SK-N-SH (cell line): Measurements from ENCODE around the gene CCNI2. TPM values are rescaled to one million over a fixed set of nuclear protein-coding genes. Genes with fewer than 3 reads are reported as not detected.

Experiments
- CTCF ChIA-PET: fragments of 300-600, 350-600 bp; formaldehyde crosslinking; extraction: SDS; loops from one replicate; lab custom pipeline; 2021; lab: Yijun Ruan, JAX
- POLR2A ChIA-PET: fragments of 350-600 bp; sonication (Branson Sonifier 250); formaldehyde crosslinking; extraction: SDS; loops from one replicate; lab custom pipeline; 2020; ENCODE audit warnings: antibody characterized with exemption, inconsistent platforms; lab: Yijun Ruan, JAX
- DNase-seq: peaks from one replicate; pipeline ENCODE4 v3.0.0; 2012
- H2AFZ ChIP-seq: fragments of 200-600 bp; sonication (generic); 2 replicates; pipeline ENCODE4 v1.8.1; 2016; ENCODE audit warnings: antibody characterized with exemption, mild to moderate bottlenecking, low read depth
- H3F3A ChIP-seq: fragments of 200-600 bp; sonication (generic); replicated peaks from 2 replicates; pipeline ENCODE3; 2016; ENCODE audit warnings: antibody characterized with exemption, mild to moderate bottlenecking; ENCODE audit not compliant: insufficient read depth
- H3K27ac ChIP-seq, 2 experiments: fragments of 200-500 bp in 1 of 2; fragments of 200-600 bp in 1 of 2; sonication (Bioruptor generic) in 1 of 2; sonication (generic), shearing (Covaris generic) in 1 of 2; 2 replicates each; pipeline versions ENCODE4 v1.5.1 to v1.6.1; 2014 to 2016; ENCODE audit warnings: low read depth in 2 of 2, inconsistent platforms in 1 of 2, low read length in 1 of 2, mild to moderate bottlenecking in 1 of 2, mixed read lengths in 1 of 2
- H3K27me3 ChIP-seq: fragments of 200-600 bp; sonication (generic), shearing (Covaris generic); 2 replicates; pipeline ENCODE4 v1.6.1; 2016; ENCODE audit warnings: mixed run types; ENCODE audit not compliant: insufficient read depth
- H3K36me3 ChIP-seq, 2 experiments: fragments of 200-500 bp in 1 of 2; fragments of 200-600 bp in 1 of 2; sonication (Bioruptor generic) in 1 of 2; sonication (generic) in 1 of 2; replicated peaks in 1 of 2; 2 replicates each; pipeline versions ENCODE3 to v1.5.1; 2014 to 2016; ENCODE audit warnings: low read length in 1 of 2, mild to moderate bottlenecking in 1 of 2; ENCODE audit not compliant: insufficient read depth in 2 of 2, control insufficient read depth in 1 of 2
- H3K4me1 ChIP-seq, 2 experiments: fragments of 200-500 bp in 1 of 2; fragments of 200-600 bp in 1 of 2; sonication (Bioruptor generic) in 1 of 2; sonication (generic), shearing (Covaris generic) in 1 of 2; 2 replicates each; pipeline versions ENCODE4 v1.5.1 to v1.6.1; 2014 to 2016; ENCODE audit warnings: low read depth in 1 of 2, low read length in 1 of 2, mixed run types in 1 of 2; ENCODE audit not compliant: insufficient read depth in 2 of 2, control insufficient read depth in 1 of 2
- H3K4me2 ChIP-seq: fragments of 200-600 bp; sonication (generic), shearing (Covaris generic); 2 replicates; pipeline ENCODE4 v1.6.1; 2017; ENCODE audit warnings: mixed run types
- H3K4me3 ChIP-seq, 2 experiments: fragments of 200-500 bp in 1 of 2; fragments of 200-600 bp in 1 of 2; sonication (Bioruptor generic) in 1 of 2; sonication (generic), shearing (Covaris generic) in 1 of 2; 2 replicates each; pipeline versions ENCODE4 v1.5.1 to v1.8.1; 2014 to 2016; ENCODE audit warnings: low read depth in 2 of 2, inconsistent platforms in 1 of 2, low read length in 1 of 2, mild to moderate bottlenecking in 1 of 2, mixed read lengths in 1 of 2, moderate library complexity in 1 of 2
- H3K79me2 ChIP-seq: fragments of 200-600 bp; sonication (generic); 2 replicates; pipeline ENCODE4 v1.8.1; 2017; ENCODE audit warnings: mild to moderate bottlenecking; ENCODE audit not compliant: insufficient read depth
- H3K9ac ChIP-seq: fragments of 200-600 bp; sonication (generic); 2 replicates; pipeline ENCODE4 v1.6.1; 2017; ENCODE audit warnings: mixed run types
- H3K9me2 ChIP-seq: fragments of 200-600 bp; sonication (generic); 2 replicates; pipeline ENCODE4 v1.6.1; 2017; ENCODE audit warnings: mixed run types
- H3K9me3 ChIP-seq: fragments of 200-600 bp; sonication (generic); 2 replicates; pipeline ENCODE4 v1.6.1; 2017; ENCODE audit warnings: mixed run types, mild to moderate bottlenecking, moderate library complexity
- H4K20me1 ChIP-seq: fragments of 200-600 bp; sonication (generic); 2 replicates; pipeline ENCODE4 v1.6.1; 2017; ENCODE audit warnings: mild to moderate bottlenecking, mixed run types; ENCODE audit not compliant: insufficient read depth
- FOSL2 ChIP-seq: IDR thresholded peaks from 2 replicates; pipeline ENCODE4 v1.4.0; 2012; ENCODE audit warnings: low read depth, mild to moderate bottlenecking, moderate library complexity, borderline replicate concordance
- POLR2AphosphoS5 ChIP-seq: IDR thresholded peaks from 2 replicates; pipeline ENCODE4 v1.6.1; 2012; ENCODE audit warnings: low read depth, low read length
- RAD21 ChIP-seq: IDR thresholded peaks from 2 replicates; pipeline ENCODE4 v1.6.1; 2012; ENCODE audit warnings: mild to moderate bottlenecking, low read length
- TCF12 ChIP-seq: IDR thresholded peaks from 2 replicates; pipeline ENCODE4 v1.4.0; 2012
- WGBS: methylation state at CpG from one replicate; pipeline ENCODE4 v1.1.6; 2017; ENCODE audit warnings: low lambda C conversion rate; 5-methylcytosine and 5-hydroxymethylcytosine counted together
- polyA plus RNA-seq, 3 experiments: library from polyadenylated mRNA; depleted of rRNA; stranded (reverse); fragments of >200 nt; gene quantifications; 2 replicates each; pipeline ENCODE4 v1.2.3, GENCODE V29; 2012
- TF ChIP-seq, protein P1 (sequence below): fragments of 150-350 bp; IDR thresholded peaks from 2 replicates; pipeline ENCODE4 v1.6.1; 2017; ENCODE audit warnings: antibody characterized with exemption, low read length, low read depth, borderline replicate concordance
- TF ChIP-seq, protein P2 (sequence below): fragments of 200-600 bp; sonication (generic); IDR thresholded peaks from 2 replicates; pipeline ENCODE4 v1.6.1; 2017; ENCODE audit warnings: antibody characterized with exemption, mild to moderate bottlenecking, moderate library complexity
- TF ChIP-seq, protein P3 (sequence below): IDR thresholded peaks from 2 replicates; pipeline ENCODE4 v1.4.0; 2012; ENCODE audit warnings: low read depth
- TF ChIP-seq, protein P4 (sequence below): IDR thresholded peaks from 2 replicates; pipeline ENCODE4 v1.4.0; 2012; ENCODE audit warnings: low read depth, borderline replicate concordance

Gene CCNI2
- polyA plus RNA-seq, 1 of the 3 experiments (the other 2 are of a cell fraction): 0.05 TPM

DNA sequence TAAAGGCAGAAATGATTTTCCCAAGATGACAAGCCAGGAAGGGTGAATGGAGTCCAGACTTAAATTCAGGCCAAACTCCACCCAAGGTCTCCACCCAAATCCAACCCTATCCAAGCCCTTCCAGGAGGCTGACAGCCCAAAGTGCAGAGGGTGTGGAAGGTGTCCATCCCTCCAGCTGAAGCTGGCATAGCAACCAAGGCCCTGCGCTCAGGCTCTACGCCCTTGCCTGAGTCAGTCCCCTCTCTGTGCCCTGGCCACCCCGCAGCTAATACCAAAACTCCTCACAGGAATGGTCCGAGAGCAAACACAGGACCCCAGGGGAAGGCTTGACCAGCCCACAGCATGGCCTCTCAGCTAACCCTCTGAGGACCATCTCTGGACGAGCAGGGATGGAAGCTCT, 27.7 kb downstream of the CCNI2 start (continued):
- TF ChIP-seq, protein P1, sequence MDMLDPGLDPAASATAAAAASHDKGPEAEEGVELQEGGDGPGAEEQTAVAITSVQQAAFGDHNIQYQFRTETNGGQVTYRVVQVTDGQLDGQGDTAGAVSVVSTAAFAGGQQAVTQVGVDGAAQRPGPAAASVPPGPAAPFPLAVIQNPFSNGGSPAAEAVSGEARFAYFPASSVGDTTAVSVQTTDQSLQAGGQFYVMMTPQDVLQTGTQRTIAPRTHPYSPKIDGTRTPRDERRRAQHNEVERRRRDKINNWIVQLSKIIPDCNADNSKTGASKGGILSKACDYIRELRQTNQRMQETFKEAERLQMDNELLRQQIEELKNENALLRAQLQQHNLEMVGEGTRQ: no peak
- no peak for TF ChIP-seq TCF12
- no peak for TF ChIP-seq POLR2AphosphoS5
- no peak for TF ChIP-seq RAD21
- TF ChIP-seq, protein P2, sequence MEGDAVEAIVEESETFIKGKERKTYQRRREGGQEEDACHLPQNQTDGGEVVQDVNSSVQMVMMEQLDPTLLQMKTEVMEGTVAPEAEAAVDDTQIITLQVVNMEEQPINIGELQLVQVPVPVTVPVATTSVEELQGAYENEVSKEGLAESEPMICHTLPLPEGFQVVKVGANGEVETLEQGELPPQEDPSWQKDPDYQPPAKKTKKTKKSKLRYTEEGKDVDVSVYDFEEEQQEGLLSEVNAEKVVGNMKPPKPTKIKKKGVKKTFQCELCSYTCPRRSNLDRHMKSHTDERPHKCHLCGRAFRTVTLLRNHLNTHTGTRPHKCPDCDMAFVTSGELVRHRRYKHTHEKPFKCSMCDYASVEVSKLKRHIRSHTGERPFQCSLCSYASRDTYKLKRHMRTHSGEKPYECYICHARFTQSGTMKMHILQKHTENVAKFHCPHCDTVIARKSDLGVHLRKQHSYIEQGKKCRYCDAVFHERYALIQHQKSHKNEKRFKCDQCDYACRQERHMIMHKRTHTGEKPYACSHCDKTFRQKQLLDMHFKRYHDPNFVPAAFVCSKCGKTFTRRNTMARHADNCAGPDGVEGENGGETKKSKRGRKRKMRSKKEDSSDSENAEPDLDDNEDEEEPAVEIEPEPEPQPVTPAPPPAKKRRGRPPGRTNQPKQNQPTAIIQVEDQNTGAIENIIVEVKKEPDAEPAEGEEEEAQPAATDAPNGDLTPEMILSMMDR: no peak
- TF ChIP-seq FOSL2: no peak

DNA sequence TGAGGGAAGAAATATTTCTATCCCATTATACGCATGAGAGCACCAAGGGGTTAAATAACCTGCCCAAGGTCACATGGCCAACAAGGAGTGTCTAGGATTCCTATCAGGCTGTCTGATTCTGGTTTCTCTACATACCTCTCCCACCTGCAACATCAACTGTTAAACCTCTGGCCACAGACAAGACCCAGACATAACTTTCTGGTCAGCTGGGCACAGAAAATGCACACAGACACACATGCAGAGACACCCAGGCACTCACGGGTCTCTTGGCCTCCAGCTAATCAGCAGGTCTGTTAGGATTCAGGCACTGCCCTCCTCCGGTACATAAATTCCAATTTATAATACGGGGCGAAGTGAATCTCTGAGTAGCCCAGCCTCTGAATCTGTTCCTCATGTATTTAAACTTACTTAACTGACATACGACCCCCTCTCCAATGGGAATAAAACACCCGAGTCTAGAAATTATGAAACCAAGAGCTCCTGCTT, 28.3 kb downstream of the CCNI2 start:
- Histone ChIP-seq H3K9me3 (no peaks in the 10 kb centered on the region), H3F3A (peaks cover 5% of the 10 kb centered on the region), H3K27ac (no peak overlapping the region), H3K27me3 (no peaks in the 10 kb centered on the region), H4K20me1 (0 out of 2 replicates have a peak, but pooled peaks cover 4% of the 10 kb centered on the region), H2AFZ (no peak overlapping the region), H3K79me2 (peaks cover 61% of the 10 kb centered on the region), H3K36me3 (no peaks in the 10 kb centered on the region), H3K4me1 (peaks cover 10 to 49% of the 10 kb centered on the region in 2 experiments; a peak in 1 of 4 replicates)
- TF ChIP-seq, protein P3, sequence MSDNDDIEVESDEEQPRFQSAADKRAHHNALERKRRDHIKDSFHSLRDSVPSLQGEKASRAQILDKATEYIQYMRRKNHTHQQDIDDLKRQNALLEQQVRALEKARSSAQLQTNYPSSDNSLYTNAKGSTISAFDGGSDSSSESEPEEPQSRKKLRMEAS: no peak
- TF ChIP-seq, protein P4, sequence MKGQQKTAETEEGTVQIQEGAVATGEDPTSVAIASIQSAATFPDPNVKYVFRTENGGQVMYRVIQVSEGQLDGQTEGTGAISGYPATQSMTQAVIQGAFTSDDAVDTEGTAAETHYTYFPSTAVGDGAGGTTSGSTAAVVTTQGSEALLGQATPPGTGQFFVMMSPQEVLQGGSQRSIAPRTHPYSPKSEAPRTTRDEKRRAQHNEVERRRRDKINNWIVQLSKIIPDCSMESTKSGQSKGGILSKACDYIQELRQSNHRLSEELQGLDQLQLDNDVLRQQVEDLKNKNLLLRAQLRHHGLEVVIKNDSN: 0 out of 2 replicates have a peak, but pooled peaks have one; percentile 34
- TF ChIP-seq, all 33 proteins: peak for 1
- Histone ChIP-seq H3K4me2 (peak overlapping the region; percentile 96), H3K9me2 (no peaks in the 10 kb centered on the region), H3K9ac (peak overlapping the region; percentile 63; the same call in 1 of the 2 replicates), H3K4me3 (peak overlapping the region in 1 of 2 experiments; percentile 75)
- 88% methylated on average over 7 of the region's 7 CpGs for WGBS
- POLR2A ChIA-PET: interaction anchor here (0.6 kb wide), 1 partner anchor 15 kb away, joined by 4 read pairs; no protein-coding TSS in a partner anchor
- DNase-seq: no peak
- CTCF ChIA-PET: interaction anchor here (0.7 to 3.0 kb wide), 8 partner anchors 10 to 54 kb away, joined by 3 to 16 read pairs (median 4); partner anchors contain the start of gene CCNI2
